HepG2 (cell line): Measurements from ENCODE around the gene SNX21. TPM values are rescaled to one million over a fixed set of nuclear protein-coding genes. Genes with fewer than 3 reads are reported as not detected.

ENCODE experiments used
- AKAP8 ChIP-seq: sonication (generic); formaldehyde crosslinking; IDR thresholded peaks from 2 replicates; pipeline ENCODE4 v1.5.1; 2020; ENCODE audit warnings: mild to moderate bottlenecking, missing genetic modification reagents
- ATF7 ChIP-seq, 2 experiments: fragments of 450-650 bp in 1 of 2; sonication (generic) in 1 of 2; formaldehyde crosslinking in 1 of 2; IDR thresholded peaks; 2 replicates each; pipeline versions ENCODE4 v1.4.0 to v1.6.1; 2016 to 2020; ENCODE audit warnings: antibody characterized with exemption in 1 of 2, mild to moderate bottlenecking in 1 of 2, missing genetic modification reagents in 1 of 2
- CENPX ChIP-seq: sonication (generic); formaldehyde crosslinking; IDR thresholded peaks from 2 replicates; pipeline ENCODE4 v1.9.0; 2021; ENCODE audit warnings: mild to moderate bottlenecking, missing genetic modification reagents, moderate library complexity
- DPF2 ChIP-seq: sonication (generic); formaldehyde crosslinking; IDR thresholded peaks from 2 replicates; pipeline ENCODE4 v1.4.0; 2020; ENCODE audit warnings: mild to moderate bottlenecking, low read depth, missing genetic modification reagents, borderline replicate concordance
- ELF3 ChIP-seq: IDR thresholded peaks from 2 replicates; pipeline ENCODE4 v1.6.1; 2016; ENCODE audit warnings: missing genetic modification reagents, missing compliant biosample characterization
- JUNB ChIP-seq: sonication (generic); formaldehyde crosslinking; IDR thresholded peaks from 2 replicates; pipeline ENCODE4 v1.8.0; 2022; ENCODE audit warnings: missing genetic modification reagents, mild to moderate bottlenecking, borderline replicate concordance
- KDM5B ChIP-seq: sonication (generic); formaldehyde crosslinking; IDR thresholded peaks from 2 replicates; pipeline ENCODE4 v1.4.0; 2020; ENCODE audit warnings: missing genetic modification reagents, mild to moderate bottlenecking, borderline replicate concordance
- MIER3 ChIP-seq: IDR thresholded peaks from 2 replicates; pipeline ENCODE4 v1.6.1; 2016; ENCODE audit warnings: missing compliant biosample characterization, borderline replicate concordance
- ZC3H4 ChIP-seq: sonication (generic); formaldehyde crosslinking; IDR thresholded peaks from 2 replicates; pipeline ENCODE4 v1.4.0; 2020; ENCODE audit warnings: missing genetic modification reagents, borderline replicate concordance
- ZNF24 ChIP-seq: fragments of 450-650 bp; IDR thresholded peaks from 2 replicates; pipeline ENCODE4 v1.6.1; 2017; ENCODE audit warnings: antibody characterized with exemption, mild to moderate bottlenecking
- ZNF451 ChIP-seq: sonication (generic); formaldehyde crosslinking; IDR thresholded peaks from 2 replicates; pipeline ENCODE4 v1.5.0; 2020; ENCODE audit warnings: mild to moderate bottlenecking, missing genetic modification reagents
- ZNF558 ChIP-seq: sonication (generic); formaldehyde crosslinking; IDR thresholded peaks from 2 replicates; pipeline ENCODE4 v1.9.0; 2022; ENCODE audit warnings: mild to moderate bottlenecking, missing genetic modification reagents, borderline replicate concordance
- ZNF615 ChIP-seq: sonication (generic); formaldehyde crosslinking; IDR thresholded peaks from 2 replicates; pipeline ENCODE4 v1.5.0; 2020; ENCODE audit warnings: mild to moderate bottlenecking, missing genetic modification reagents, borderline replicate concordance
- polyA plus RNA-seq, 8 experiments: library from polyadenylated mRNA; depleted of rRNA in 3 of 8; stranded (reverse) in 7 of 8; unstranded in 1 of 8; fragments of >200 nt; fragmentation: Illumina TruSeq in 4 of 8; extraction: Trizol in 4 of 8; gene quantifications; 2 replicates each; pipeline versions ENCODE4 v1.2.1 to v1.2.3, GENCODE V29; 2011 to 2016; ENCODE audit warnings: low read depth in 4 of 8, missing spikeins in 1 of 8, mixed read lengths in 1 of 8; ENCODE audit not compliant: insufficient read depth in 1 of 8
- total RNA-seq, 5 experiments: library from RNA; depleted of rRNA; stranded (reverse); fragments of >200 nt; fragmentation: Illumina TruSeq; extraction: Trizol; gene quantifications; 2 replicates each; pipeline ENCODE4 v1.2.3, GENCODE V29; 2016; ENCODE audit warnings: low read depth in 1 of 5
- TF ChIP-seq, protein P1 (sequence below): sonication (generic); formaldehyde crosslinking; IDR thresholded peaks from 2 replicates; pipeline ENCODE4 v1.9.0; 2021; ENCODE audit warnings: missing genetic modification reagents, mild to moderate bottlenecking, borderline replicate concordance
- TF ChIP-seq, protein P2 (sequence below): sonication (generic); formaldehyde crosslinking; IDR thresholded peaks from 2 replicates; pipeline ENCODE4 v1.5.0; 2020; ENCODE audit warnings: mild to moderate bottlenecking, missing genetic modification reagents
- TF ChIP-seq, protein P3 (sequence below): IDR thresholded peaks from 2 replicates; pipeline ENCODE4 v1.6.1; 2012; ENCODE audit warnings: low read depth, low read length, improper control_type of control experiment
- TF ChIP-seq, protein P4 (sequence below): sonication (generic); formaldehyde crosslinking; IDR thresholded peaks from 2 replicates; pipeline ENCODE4 v1.8.1; 2023; ENCODE audit warnings: mild to moderate bottlenecking, missing genetic modification reagents
- TF ChIP-seq, protein P5 (sequence below): IDR thresholded peaks from 2 replicates; pipeline ENCODE4 v1.6.1; 2016; ENCODE audit warnings: mild to moderate bottlenecking, missing biosample characterization, missing genetic modification reagents

The SNX21 gene
- total and polyA plus RNA-seq, 2 of the 13 experiments (the other 11 are each of a cell fraction or from before 2014, with no cell fraction given): 7.7 to 12.8 TPM

DNA sequence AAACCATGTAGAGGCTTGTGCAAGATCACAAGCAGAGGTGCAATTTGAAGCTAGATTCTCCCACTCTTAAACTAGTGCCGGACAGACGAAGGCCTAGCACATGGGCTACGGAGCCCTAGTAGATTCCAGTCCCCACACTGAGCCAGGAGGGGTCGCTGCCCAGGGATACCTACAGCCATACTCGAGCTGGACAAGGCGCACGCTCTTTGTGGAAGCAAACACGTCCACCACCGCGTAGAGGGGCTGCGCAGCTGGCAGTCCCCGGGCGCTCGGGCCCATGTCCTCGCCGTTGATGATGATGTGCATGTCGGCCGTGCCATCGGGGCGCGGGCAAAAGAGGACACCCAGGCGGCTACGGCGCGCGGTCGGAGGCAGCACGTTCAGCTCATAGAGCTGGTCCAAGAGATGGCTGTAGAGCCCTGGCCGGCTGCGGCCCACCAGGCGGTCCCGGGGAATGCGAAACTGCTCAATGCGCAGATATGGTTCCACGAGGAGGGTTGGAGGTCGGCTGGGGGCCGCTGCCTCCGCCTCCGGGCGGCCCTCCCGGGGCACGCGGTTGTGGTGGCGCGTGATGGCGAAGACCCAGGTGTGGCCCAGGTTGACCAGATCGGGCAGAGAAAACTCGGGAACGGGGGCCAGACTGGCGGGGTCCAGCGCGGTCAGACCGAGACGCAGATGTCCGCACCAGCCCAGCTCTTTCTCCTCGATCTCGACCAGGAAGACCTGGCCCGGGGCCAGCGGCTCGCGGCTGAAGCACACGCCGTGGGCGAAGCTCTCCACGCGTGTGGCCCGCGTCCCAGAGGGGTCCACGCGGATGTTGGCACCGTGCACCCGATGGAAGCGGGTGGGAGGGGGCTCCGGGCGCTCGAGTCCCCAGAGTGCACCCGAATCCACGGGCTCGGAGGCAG lies 56.7 kb downstream of the SNX21 start (continued):
- TF ChIP-seq, protein P1, sequence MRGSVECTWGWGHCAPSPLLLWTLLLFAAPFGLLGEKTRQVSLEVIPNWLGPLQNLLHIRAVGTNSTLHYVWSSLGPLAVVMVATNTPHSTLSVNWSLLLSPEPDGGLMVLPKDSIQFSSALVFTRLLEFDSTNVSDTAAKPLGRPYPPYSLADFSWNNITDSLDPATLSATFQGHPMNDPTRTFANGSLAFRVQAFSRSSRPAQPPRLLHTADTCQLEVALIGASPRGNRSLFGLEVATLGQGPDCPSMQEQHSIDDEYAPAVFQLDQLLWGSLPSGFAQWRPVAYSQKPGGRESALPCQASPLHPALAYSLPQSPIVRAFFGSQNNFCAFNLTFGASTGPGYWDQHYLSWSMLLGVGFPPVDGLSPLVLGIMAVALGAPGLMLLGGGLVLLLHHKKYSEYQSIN (CRISPR knock-in tag): no peak
- TF ChIP-seq, protein P2, sequence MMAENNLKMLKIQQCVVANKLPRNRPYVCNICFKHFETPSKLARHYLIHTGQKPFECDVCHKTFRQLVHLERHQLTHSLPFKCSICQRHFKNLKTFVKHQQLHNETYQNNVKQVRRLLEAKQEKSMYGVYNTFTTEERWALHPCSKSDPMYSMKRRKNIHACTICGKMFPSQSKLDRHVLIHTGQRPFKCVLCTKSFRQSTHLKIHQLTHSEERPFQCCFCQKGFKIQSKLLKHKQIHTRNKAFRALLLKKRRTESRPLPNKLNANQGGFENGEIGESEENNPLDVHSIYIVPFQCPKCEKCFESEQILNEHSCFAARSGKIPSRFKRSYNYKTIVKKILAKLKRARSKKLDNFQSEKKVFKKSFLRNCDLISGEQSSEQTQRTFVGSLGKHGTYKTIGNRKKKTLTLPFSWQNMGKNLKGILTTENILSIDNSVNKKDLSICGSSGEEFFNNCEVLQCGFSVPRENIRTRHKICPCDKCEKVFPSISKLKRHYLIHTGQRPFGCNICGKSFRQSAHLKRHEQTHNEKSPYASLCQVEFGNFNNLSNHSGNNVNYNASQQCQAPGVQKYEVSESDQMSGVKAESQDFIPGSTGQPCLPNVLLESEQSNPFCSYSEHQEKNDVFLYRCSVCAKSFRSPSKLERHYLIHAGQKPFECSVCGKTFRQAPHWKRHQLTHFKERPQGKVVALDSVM (CRISPR knock-in tag): 0 out of 2 replicates have a peak, but pooled peaks have one; percentile 7
- TF ChIP-seq ZNF451 (CRISPR knock-in tag) (peak; percentile 93; the same call in 1 of the 2 replicates), ATF7 (IDR thresholded peaks at IDR 0.05) (no peak), ATF7 (CRISPR knock-in tag; IDR thresholded peaks at IDR 0.05) (no peak; the same call in 1 of the 2 replicates), CENPX (no peak), ZNF24 (0 out of 2 replicates have a peak, but pooled peaks have one; percentile 65), DPF2 (CRISPR knock-in tag) (no peak), KDM5B (CRISPR knock-in tag) (peak; percentile 93), MIER3 (CRISPR knock-in tag) (peak; percentile 88; the same call in 1 of the 2 replicates), ZNF558 (CRISPR knock-in tag) (peak; percentile 14; the same call in 1 of the 2 replicates), JUNB (no peak), ELF3 (CRISPR knock-in tag) (peak; percentile 84), ZNF615 (CRISPR knock-in tag) (no peak; the same call in 1 of the 2 replicates), AKAP8 (no peak), ZC3H4 (CRISPR knock-in tag) (no peak; the same call in none of the 2 replicates)
- TF ChIP-seq, protein P3, sequence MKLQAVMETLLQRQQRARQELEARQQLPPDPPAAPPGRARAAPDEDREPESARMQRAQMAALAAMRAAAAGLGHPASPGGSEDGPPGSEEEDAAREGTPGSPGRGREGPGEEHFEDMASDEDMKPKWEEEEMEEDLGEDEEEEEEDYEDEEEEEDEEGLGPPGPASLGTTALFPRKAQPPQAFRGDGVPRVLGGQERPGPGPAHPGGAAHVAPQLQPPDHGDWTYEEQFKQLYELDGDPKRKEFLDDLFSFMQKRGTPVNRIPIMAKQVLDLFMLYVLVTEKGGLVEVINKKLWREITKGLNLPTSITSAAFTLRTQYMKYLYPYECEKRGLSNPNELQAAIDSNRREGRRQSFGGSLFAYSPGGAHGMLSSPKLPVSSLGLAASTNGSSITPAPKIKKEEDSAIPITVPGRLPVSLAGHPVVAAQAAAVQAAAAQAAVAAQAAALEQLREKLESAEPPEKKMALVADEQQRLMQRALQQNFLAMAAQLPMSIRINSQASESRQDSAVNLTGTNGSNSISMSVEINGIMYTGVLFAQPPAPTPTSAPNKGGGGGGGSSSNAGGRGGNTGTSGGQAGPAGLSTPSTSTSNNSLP: peak; percentile 34; the same call in 1 of the 2 replicates
- TF ChIP-seq, protein P4, sequence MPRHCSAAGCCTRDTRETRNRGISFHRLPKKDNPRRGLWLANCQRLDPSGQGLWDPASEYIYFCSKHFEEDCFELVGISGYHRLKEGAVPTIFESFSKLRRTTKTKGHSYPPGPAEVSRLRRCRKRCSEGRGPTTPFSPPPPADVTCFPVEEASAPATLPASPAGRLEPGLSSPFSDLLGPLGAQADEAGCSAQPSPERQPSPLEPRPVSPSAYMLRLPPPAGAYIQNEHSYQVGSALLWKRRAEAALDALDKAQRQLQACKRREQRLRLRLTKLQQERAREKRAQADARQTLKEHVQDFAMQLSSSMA (CRISPR knock-in tag): peak; percentile 95
- TF ChIP-seq, protein P5, sequence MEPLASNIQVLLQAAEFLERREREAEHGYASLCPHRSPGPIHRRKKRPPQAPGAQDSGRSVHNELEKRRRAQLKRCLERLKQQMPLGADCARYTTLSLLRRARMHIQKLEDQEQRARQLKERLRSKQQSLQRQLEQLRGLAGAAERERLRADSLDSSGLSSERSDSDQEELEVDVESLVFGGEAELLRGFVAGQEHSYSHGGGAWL (CRISPR knock-in tag): peak; percentile 61; the same call in 1 of the 2 replicates
